ENCODE data around the gene AHDC1. TPM values are rescaled to one million over a fixed set of nuclear protein-coding genes. Genes with fewer than 3 reads are reported as not detected.
A peak's percentile ranks its signal among the peaks of the same experiment; 100 is the strongest.
"Not testable (repeated sequence)": the region's sequence is repeated elsewhere in the genome, so short reads cannot be mapped to it uniquely, and the experiment has no call there.

The AHDC1 gene
- total RNA-seq, 1 donor from 2014 or later, result 205 TPM

GRCh38 chr1:27503844-27504587, 99.9 kb downstream of the AHDC1 start:
- peak overlapping the region; percentile 88 to 92 for H3K27ac ChIP-seq
- no peaks in the 10 kb centered on the region for H3K27me3 ChIP-seq
- TF ChIP-seq CTCF (IDR thresholded peaks at IDR 0.05), result no peak
- no peaks in the 10 kb centered on the region for H3K36me3 ChIP-seq
- H3K9me3 ChIP-seq, result no peaks in the 10 kb centered on the region
- peaks cover 14 to 19% of the 10 kb centered on the region in 2 donors for H3K4me1 ChIP-seq
- peak in 1 of 2 donors; percentile 83 for DNase-seq (ENCODE audit: low spot score in 2 of 2)
- intact Hi-C loops (cut with DNase I), result loop anchor here (2.0 kb wide), 1 partner anchor 17 kb away; no protein-coding TSS in a partner anchor
- H3K4me3 ChIP-seq, result peak overlapping the region in 1 of 2 donors; percentile 17

DNA sequence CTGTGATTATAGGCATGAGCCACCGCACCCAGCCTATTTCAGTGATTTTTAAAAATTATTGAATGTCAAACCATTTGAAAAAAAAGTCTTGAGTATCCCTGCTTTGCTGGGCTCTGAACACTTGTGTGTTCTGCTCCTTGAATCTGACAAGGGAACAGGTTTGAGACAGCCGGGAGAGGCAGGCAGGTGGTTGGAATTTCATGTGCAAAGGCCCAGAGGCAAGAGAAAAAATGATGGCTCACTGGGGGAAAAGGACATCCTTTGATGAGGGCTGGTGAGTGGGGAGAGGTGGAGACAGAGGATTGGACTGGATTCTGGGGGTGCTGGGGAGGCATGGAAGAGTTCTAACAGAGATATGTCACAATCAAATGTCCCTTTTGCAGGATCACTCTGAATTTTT, 100.9 kb downstream of the AHDC1 start:
- DNase-seq (ENCODE audit: low spot score in 2 of 2), result no peak

GRCh38 chr1:27501159-27501558, 102.8 kb downstream of the AHDC1 start:
- intact Hi-C loops (cut with DNase I); H3K9me3 ChIP-seq; H3K27ac ChIP-seq; DNase-seq (ENCODE audit: low spot score in 2 of 2); H3K4me3 ChIP-seq; H3K27me3 ChIP-seq; H3K36me3 ChIP-seq: not testable (repeated sequence)
- peaks cover 18 to 23% of the 10 kb centered on the region in 2 donors for H3K4me1 ChIP-seq

More for the DNA sequence above, 100.9 kb downstream of the AHDC1 start:
- peak overlapping the region; percentile 88 to 92 for H3K27ac ChIP-seq
- no peaks in the 10 kb centered on the region for H3K9me3 ChIP-seq
- no peak overlapping the region for H3K4me3 ChIP-seq
- peaks cover 14 to 19% of the 10 kb centered on the region in 2 donors for H3K4me1 ChIP-seq
- intact Hi-C loops (cut with DNase I), result no loop called here
- no peak for TF ChIP-seq CTCF (IDR thresholded peaks at IDR 0.05)
- no peaks in the 10 kb centered on the region for H3K36me3 ChIP-seq
- H3K27me3 ChIP-seq, result no peaks in the 10 kb centered on the region

DNA sequence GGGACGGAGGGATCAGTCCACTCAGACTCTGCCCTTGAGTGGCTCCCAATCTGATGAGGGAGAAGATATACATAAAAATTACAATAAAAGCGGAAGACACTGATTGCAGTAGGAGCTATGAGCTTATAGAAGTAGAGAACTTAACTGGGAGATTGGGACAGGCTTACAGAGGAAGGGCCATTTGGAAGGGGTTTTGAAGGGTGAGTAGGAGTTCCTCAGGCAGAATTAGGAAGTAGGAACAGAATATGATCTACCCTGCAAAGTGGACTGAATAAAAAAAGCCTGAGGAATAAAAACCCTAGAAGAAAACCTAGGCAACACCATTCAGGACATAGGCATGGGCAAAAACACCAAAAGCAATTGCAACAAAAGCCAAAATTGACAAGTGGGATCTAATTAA, 104.8 kb downstream of the AHDC1 start:
- Histone ChIP-seq H3K4me3 (no peak overlapping the region), H3K27ac (no peak overlapping the region), H3K4me1 (peaks cover 12% of the 10 kb centered on the region in 2 donors), H3K9me3 (no peaks in the 10 kb centered on the region), H3K36me3 (no peaks in the 10 kb centered on the region), H3K27me3 (no peaks in the 10 kb centered on the region)
- intact Hi-C loops (cut with DNase I), result no loop called here
- no peak for TF ChIP-seq CTCF (IDR thresholded peaks at IDR 0.05)
- no peak for DNase-seq (ENCODE audit: low spot score in 2 of 2)

- no peaks in the 10 kb centered on the region for H3K27me3 ChIP-seq
- no peaks in the 10 kb centered on the region for H3K9me3 ChIP-seq
- no peaks in the 10 kb centered on the region for H3K36me3 ChIP-seq
- H3K27ac ChIP-seq, result no peak overlapping the region
- peak overlapping the region; percentile 39 to 43 for H3K4me3 ChIP-seq
- H3K4me1 ChIP-seq, result peaks cover 9 to 13% of the 10 kb centered on the region in 2 donors
- TF ChIP-seq CTCF (IDR thresholded peaks at IDR 0.05), result peak in 2 of 3 experiments; percentile 30 to 33
- intact Hi-C loops (cut with DNase I), result no loop called here
- no peak for DNase-seq (ENCODE audit: low spot score in 2 of 2)
Observed at GRCh38 chr1:27496604-27497155, 107.3 kb downstream of the AHDC1 start.

- Histone ChIP-seq H3K27me3 (no peaks in the 10 kb centered on the region), H3K36me3 (no peaks in the 10 kb centered on the region), H3K4me1 (peaks cover 24 to 25% of the 10 kb centered on the region in 2 donors), H3K27ac (peak overlapping the region; percentile 92 to 99), H3K4me3 (no peak overlapping the region), H3K9me3 (no peaks in the 10 kb centered on the region)
- no peak for TF ChIP-seq CTCF (IDR thresholded peaks at IDR 0.05)
- intact Hi-C loops (cut with DNase I), result loop anchor here (5.0 kb wide), 4 partner anchors 35 to 170 kb away; no protein-coding TSS in a partner anchor
- DNase-seq (ENCODE audit: low spot score in 2 of 2), result no peak
Observed at GRCh38 chr1:27492796-27493195, 111.1 kb downstream of the AHDC1 start.
